AG08396 (cell line): ENCODE results near the gene TXLNA.
A peak's percentile ranks its signal among the peaks of the same experiment; 100 is the strongest.
"Not testable (repeated sequence)": the region's sequence is repeated elsewhere in the genome, so short reads cannot be mapped to it uniquely, and the experiment has no call there.

ENCODE experiments used
- DNase-seq: peaks from one replicate; pipeline ENCODE4 v3.0.0; 2012; ENCODE audit warnings: low spot score, mixed read lengths

Gene TXLNA

DNA sequence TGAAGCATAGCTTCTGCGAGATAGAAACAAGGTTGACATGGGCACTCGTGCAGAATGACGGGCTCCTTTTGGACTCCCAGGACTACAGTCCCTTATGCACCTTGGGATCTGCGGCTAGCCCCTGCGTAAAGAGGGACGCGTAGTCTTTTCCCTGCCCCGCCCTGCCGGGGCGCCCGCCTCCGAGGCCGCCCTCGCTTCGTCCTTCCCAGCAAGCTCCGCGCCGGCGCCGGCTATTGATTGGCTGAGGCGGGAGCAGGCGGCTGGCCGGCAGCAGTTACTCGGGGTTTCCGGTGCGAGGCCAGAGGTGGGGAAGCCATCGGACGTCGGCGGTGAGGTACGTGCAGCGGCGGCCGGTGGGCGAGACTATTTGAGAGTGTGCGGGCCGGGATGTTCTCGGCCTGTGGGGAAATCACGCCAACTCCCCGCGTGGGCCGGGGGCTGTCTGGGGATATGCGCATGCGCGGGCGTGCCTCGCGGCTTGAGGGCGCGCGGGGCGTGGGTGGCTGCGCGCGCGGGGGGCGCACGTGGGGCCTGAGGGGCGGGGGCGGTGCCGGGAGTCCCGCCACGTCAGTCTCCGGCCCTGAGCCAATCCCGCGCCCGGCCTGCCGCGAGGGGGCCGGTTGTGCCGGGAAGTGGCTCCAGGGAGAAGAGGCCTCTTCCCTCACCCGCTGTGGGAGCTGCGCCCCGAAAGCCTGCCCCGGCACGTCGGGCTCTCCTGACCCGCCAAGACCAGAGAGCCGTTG lies at the start of gene TXLNA:
TSS of gene TXLNA (plus strand) at position 233 of the 743 bp plus-strand sequence. CDS start 671 bp downstream, outside the sequence.
- DNase-seq: peak; percentile 98

DNA sequence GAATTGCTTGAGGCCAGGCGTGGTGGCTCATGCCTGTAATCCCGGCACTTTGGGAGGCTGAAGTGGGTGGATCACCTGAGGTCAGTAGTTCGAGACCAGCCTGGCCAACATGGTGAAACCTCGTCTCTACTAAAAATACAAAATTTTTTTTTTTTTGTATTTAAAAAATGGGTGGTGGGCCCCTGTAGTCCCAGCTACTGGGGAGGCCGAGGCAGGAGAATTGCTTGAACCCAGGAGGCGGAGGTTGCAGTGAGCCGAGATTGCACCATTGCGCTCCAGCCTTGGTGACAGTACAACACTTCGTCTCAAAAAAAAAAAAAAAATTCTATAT lies 45.6 kb upstream of the TXLNA start:
- DNase-seq: not testable (repeated sequence)

DNA sequence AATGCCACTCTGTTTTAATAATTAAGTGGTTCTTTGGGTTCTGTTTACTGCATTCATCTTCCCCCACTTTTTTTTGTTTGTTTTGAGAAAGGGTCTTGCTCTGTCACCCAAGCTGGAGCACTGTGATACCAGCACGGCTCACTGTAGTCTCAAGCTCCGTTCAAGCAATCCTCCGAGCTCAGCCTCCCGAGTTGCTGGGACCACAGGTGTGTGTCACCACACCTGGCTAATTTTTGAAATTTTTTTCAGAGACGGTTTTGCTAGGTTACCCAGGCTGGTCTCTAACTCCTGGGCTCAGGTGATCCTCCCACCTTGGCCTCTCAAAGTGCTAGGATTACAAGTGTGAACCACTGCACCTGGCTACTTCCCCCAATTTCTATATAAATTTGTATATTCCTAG lies 42.4 kb upstream of the TXLNA start:
- no peak for DNase-seq

DNA sequence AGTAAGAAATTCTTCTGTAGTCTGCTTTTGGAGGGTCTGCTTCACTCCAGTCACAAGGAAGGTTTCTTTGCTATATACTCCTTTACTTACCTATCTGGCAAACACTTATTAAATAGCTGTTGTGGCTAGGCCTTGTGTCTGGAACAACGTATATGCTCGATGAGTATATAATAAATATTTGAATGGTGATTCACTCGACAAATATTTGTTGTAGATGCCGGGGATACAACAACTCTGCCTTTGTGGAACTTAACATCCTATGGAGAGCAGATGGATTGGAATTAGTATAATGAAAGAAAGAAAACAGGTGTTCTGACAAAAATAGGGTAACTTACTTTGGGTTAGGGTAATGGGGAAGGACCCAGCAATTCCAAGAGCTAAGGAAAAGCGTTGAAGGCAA lies 40.5 kb upstream of the TXLNA start:
- DNase-seq: no peak

DNA sequence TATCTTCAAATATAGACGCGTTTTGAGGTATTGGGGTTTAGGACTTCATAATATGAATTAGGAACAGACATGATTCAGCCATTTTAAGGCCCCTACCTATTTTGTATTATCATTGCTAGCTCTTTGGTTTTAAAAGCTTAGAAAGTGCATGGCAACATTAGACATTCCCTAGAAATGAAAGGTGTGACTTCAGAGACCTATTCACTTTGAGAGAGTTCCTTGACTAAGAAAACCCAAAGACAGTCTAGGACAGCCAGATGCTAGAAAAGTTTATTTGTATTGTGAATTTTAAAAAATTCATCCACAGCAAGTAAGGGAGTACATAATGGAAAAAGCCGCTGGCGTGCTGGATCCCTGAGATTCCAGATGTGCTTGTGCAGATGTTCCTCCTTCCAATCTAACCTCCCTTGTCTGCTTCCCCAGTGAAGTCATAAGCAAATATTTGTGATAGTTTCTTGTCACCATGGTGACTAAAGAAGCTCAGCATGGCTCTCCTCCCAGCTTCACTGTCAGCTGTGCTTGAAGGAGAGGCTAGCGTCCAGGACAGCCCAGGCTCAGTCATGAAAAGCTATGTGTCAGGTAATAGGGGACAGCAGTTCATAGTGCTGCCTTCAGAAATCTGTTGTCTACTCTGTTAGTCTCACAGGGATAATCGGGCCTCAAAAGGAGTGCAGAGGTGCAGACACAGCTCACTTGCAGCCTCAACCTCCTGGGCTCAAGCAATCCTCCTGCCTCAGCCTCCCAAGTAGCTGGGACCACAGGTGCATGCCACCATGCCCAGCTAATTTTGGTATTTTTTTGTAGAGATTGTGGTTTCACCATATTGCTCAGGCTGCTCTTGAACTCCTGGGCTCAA lies 36.8 kb upstream of the TXLNA start:
- DNase-seq: peak; percentile 87

DNA sequence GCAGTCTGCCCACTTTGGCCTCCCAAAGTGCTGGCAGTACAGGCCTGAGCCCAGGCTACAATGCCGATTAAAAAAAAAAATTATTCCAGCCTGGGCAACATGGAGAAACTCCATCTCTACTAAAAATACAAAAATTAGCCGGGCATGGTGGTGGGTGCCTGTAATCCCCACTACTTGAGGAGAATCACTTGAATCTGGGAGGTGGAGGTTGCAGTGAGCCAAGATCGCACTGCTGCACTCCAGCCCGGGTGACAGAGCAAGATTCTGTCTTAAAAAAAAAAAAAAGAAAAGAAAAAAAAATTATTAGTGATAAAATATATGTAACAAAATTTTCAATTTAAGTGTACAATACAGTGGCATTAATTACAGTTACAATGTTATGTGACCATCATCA lies 36.2 kb upstream of the TXLNA start:
- DNase-seq: not testable (repeated sequence)

DNA sequence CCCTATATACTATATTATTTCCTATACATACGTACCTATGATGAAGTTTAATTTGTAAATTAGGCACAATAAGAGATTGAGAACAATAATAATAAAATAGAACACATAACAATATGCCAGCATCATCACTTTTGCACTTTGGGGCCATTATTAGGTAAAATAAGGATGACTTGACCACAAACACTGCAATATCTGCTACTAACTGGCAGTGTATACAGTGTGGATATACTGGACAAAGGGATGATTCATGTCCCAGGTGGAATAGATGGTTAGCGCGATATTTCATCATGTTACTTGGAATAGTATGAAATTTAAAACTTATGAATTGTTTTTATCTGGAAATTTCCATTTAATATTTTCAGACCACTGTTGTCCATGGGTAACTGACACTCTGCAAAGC lies 35.4 kb upstream of the TXLNA start:
- DNase-seq: no peak

DNA sequence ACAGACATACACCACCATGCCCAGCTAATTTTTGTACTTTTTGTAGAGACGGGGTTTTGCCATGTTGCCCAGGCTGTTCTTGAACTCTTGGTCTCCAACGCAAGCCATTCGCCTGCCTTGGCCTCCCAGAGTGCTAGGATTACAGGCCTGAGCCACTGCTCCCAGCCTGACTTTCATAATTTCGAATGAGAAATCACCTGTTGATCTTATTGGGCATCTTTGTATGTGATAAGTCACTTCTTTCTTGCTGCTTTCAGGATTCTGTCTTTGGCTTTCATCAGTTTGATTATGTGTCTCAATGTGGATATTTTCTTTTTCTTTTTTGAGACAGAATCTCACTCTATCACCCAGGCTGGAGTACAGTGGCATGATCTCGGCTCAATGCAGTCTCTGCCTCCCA lies 31.7 kb upstream of the TXLNA start:
- DNase-seq: not testable (repeated sequence)

DNA sequence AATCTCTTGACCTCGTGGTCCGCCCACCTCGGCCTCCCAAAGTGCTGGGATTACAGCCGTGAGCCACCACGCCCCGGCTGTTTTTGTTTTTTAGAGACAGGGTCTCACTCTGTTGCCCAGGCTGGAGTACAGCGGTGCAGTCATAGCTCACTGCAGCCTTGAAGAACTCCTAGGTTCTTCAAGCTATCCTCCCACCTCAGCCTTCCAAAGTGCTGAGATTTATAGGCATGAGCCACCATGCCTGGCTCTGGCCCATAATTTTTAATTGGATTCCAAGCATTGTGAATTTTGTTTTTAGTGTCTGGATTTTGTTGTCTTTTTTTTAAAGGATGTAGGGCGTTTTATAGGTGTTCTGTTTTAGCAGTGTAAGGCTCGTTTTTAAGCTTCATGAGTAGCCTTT lies 28.6 kb upstream of the TXLNA start:
- DNase-seq: no peak

DNA sequence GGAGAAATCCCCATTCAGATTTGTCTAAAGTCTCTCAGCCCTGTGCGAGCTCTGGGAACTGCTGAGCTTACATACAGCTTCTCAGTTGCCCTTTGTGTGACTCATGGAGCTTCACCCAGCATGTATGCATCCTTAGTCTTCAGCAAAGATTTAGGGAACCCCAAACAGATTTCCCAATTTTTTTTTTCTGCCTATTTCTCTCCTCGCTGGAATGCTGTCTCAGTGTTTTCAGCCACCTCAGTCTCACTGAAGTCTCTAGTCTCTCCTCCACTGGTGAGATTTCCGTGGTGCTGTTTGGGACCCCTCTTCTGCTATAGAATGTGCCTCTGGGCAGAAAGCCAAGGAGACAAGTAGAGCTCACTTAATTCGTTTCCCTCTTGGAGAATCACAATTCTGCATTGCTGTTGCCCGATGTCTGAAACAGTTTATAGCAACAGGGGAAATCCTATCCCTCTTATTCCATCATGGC lies 28.1 kb upstream of the TXLNA start:
- DNase-seq: peak; percentile 45

DNA sequence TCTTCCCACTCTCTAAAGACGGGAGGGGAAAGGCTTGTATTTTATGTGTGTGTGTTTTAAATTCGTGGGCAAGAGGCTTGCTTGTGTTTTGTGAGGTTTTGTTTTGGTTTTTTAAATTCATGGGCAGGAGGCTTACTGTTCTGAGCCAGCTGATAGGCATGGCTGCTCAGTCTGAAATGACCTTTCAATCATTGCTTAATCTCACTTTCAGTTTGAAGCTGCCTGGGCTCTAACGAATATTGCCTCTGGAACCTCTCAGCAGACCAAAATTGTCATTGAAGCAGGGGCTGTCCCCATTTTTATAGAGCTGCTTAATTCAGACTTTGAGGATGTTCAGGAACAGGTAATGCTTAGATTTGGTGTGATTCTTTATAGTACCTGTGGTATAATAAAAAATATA lies 20.3 kb upstream of the TXLNA start:
- no peak for DNase-seq

DNA sequence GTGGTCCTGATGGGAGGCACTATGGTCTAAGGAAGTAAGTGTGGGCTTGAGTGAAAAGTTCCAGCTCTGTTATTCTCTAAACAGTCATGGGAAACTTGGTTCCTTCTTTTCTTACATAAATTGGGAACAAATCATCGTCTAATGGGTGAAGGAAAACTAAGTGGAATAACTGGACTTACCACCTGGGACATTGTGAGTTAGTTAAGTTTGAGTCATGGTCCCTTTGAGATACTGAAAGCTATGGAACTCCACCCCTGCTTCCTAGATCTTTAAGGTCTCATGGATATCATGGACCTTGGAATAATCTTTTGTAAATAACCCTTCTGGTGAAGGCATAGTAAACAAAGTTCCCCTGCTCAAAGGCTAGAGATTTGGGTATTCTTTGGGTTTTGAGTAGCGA lies 16.1 kb upstream of the TXLNA start:
- no peak for DNase-seq

DNA sequence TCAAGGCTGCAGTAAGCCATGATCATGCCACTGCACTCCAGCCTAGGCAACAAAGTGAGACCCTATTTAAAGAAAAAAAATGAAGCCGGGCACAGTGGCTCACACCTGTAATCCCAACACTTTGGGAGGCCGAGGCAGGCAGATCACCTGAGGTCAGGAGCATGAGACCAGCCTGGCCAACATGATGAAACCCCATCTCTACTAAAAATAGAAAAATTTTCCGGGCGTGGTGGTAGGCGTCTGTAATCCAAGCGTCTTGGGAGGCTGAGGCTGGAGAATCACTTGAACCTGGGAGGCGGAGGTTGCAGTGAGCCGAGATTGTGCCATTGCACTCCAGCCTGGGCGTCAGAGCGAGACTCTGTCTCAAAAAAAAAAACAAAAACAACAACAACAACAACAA lies 13.8 kb upstream of the TXLNA start:
- DNase-seq: not testable (repeated sequence)

DNA sequence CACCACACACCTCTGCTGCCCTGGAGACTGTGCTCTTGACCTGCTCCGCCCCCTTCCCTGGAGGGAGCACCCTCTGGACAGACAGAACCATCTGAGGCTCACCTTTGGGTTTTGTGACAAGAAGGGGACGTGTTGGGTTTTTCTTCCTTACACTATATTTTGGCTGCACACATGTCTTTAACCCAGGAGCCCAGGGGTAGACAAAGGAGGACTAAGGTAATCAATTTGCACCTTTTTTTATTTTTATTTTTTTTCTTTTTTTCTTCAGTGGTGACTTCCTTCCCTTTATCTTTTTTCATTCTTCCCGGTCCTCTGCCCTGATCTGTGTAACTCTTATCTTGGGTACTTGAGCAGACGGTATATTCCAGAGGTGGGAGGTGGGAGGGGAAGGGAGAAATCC lies 8.5 kb upstream of the TXLNA start:
- DNase-seq: no peak

DNA sequence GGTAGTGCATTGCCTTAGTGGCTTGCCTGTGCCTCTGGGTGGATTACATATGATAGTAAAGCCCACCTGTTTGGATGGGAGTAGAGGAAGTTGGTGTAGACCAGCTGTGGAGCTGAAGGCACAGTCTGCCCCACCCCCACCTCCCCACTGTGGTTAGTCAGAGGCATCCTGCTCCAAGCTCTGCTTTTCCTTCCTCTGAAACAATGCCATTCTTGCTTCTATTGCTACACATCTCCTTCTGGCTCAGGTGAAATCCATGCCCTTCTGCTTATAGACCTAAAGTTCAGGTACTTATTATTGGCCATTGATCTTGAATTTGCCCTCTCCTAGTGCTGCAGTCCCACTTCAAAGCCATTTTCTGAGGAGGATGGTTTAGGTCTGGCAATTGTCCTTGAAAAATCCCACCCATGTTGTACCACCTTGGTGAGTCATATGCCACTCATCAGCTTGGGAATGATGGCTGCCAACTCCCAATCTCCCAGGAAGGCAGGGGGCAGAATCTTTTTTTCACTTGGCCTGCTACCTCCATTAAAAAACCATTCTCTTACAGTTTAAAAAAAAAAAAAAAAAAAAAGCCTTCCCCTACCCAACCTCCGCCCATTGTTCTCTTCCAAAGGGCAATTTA lies 6.7 kb upstream of the TXLNA start:
- no peak for DNase-seq

DNA sequence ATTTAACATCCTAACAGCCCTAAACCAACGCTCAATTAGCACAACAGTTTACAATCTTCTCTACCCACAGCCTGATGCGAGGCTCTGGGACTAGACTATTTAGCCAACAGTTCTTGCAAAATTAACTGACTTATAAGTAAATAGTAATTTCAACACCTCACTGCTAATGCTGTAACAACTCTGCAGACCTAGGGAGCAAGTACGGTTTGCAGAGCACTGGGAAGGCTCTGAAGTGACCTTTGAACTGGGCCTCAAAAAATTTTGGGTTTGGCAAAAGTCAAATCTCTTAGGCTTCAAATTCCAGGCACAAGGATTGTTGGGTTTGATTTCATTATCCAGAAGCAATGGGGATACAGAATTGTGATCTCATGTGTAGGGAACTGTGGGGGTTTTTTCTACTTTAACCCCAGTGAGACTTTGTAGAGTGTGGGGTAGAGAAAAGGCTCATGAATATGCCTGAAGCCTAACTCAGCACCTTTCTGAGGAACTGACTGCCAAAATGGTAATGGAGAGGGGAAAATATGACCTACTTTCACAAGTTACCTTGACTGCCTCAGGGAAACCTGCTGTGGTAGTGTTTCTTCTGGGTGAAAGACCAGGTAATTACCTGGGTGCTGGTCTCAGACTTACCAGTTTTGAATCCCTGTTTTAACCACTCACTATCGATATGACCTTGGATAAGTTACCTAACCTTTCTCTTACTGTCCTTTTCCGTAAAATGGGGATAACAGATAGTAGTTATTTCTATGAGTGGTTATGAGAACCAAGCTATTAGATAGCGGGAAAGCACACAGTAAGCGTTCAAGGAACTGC lies 889 bp upstream of the TXLNA start:
- DNase-seq: no peak

DNA sequence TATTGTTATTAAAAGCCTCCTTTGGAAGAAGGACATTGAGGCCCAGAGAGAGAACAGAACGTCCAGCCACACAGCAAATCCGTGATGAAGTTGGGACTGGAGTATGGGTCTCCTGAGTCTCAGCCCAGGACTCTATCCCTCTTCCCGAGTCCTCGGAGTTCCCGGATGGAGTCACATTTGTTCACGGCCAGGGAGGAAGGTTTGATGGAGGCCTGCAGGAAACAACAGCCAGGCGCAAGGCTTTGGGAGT lies 357 bp upstream of the TXLNA start:
- no peak for DNase-seq

DNA sequence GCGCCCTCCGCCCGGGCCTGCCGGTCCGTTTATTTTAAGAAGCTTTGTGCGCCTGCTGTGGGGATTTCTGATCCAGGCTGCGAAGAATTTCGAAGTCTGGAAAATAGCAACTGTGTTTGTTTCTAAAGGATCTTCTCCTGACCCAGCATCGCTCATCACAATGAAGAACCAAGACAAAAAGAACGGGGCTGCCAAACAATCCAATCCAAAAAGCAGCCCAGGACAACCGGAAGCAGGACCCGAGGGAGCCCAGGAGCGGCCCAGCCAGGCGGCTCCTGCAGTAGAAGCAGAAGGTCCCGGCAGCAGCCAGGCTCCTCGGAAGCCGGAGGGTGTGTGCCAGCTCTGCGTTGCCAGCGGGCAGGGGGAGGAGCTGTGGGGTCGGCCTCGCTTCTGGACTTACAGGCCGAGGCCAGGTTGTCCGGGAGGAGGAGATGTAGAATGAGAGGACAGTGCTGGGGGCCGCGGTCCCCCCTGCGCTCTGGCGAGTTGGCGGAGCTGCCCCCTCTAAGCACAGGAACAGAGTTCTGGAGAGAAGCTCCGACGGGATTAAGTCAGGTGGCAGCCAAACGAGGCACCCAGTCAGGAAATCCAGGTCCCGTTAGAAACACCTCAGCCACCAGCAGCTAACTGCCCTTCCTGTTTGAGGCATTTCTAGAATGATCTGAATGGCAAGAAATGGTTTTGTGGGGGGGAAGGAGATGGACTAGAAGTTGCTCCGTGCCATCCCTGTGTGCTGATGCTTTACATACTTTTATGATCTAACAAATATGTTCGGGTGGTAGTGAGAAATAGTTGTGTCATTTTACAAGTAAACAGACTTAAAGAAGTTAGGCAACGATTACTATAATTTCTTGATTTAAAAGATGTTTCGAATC lies 948 bp downstream of the TXLNA start:
- DNase-seq: peak; percentile 67

DNA sequence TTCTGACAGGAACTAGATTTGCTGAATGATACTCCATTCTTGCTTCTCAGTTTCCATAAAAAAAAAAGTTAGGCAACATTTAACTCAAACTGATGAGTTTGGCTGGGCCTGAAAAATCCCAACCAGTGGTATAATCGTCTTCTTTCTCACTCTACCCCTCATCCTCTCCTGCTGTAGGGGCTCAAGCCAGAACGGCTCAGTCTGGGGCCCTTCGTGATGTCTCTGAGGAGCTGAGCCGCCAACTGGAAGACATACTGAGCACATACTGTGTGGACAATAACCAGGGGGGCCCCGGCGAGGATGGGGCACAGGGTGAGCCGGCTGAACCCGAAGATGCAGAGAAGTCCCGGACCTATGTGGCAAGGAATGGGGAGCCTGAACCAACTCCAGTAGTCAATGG lies 1.6 kb downstream of the TXLNA start:
- DNase-seq: no peak

DNA sequence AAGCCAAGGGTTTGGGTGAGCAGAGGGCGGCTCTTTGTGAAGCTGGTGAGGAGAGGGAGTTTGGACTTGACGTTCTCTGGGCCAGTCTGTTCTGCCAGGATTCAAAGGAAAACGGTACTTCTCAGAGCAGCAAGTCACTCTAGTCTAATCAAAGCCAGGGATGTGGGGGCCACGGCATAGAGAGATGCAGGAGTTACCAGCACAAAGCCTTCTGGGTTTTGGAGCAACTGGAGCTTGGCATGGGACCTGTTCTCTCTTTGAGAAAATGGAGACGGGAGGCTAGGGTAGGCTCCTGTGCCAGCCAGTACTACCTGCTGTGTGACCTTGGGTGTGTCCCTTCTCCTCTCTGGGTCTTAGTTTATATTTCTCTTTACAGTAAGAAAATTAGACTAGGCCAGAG lies 2.1 kb downstream of the TXLNA start:
- no peak for DNase-seq

DNA sequence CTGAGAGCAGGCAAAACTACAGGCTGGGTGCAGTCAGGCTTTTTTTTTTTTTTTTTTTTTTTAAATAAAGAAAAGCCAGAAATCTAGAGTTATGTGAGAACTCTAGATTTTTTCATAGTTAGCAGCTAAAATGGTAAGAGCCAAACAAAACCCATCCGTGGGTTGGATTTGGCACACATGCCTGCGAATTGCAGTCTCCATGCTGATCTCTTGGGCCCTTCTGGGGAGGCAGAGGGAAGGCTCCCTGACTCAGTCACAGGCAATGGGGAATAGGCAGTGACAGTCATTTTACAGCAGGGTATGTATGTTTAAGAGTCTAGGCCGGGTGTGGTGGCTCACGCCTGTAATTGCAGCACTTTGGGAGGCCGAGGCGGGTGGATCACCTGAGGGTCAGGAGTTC lies 2.6 kb downstream of the TXLNA start:
- no peak for DNase-seq
